ENCODE results near the gene PRDX2. TPM values are rescaled to one million over a fixed set of nuclear protein-coding genes. Genes with fewer than 3 reads are reported as not detected.

PRDX2 gene
- total RNA-seq, 4 donors from 2014 or later = 357 to 551 (median 406) TPM

DNA sequence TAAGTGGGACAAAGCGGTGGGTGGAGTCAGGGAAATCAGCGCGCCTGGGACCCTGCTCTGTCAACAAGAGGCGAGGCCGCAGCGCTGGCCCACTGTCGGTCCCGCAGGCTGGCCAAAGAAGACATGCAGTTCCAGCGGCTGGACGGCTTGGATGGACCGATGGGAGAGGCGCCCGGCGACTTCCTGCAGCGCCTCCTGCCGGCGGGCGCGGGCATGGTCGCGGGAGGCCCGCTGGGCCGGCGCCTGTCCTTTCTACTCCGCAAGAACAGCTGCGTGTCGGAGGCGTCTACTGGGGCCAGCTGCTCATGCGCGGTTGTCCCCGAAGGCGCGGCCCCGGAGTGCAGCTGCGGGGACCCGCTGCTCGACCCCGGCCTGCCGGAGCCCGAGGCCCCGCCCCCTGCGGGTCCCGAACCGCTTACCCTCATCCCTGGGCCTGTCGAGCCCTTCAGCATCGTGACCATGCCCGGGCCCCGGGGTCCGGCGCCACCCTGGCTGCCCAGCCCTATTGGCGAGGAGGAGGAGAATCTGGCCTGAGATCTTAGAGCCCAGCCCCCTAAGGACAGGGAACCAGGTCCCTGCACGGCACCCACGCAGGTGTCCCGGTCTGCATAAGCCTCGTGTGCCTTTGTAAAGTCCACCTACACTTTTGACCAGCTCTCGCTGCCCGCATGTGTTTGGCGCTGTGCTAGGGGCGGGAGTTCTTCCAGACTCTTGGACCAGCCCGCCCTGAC is 43.9 kb downstream of the PRDX2 start:
- in situ Hi-C loops (cut with MboI; ENCODE audit: low sequenced_read_pairs in 4 of 4) = loop anchor here in 1 of 4 donors (5.0 kb wide), 1 partner anchor 90 kb away; no protein-coding TSS in a partner anchor

DNA sequence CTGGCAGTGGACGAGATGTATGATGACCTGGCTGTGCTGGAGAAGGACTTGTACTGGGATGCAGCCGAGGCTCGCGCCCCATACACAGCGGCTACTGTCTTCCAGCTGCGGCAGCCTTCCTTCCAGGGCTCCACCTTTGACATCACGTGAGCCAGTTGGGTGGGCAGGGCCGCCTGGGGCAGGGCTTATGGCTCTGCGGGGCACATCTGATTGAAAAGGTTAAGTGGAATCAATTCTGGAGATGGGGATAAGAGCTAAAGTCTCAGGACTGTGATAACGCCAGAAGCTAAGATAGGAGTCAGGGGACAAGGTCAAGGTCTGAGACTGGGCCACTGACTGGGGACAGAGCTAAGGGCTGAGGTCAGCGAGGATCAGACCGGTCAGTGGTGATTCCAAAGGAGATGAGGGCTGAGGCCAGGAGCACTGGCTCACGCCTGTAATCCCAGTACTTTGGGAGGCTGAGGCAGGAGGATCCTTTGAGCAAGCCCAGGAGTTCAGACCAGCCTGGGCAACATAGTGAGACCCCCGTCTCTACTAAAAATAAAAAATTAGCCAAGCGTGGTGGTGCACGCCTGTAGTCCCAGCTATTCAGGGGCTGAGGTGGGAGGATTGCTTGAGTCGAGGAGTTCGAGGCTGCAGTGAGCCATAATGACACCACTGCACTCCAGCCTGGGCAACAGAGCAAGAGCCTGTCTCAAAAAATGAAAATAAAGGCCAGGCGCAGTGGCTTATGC is 45.3 kb downstream of the PRDX2 start:
- H3K4me3 ChIP-seq = no peak overlapping the region
- ATAC-seq (no peak), DNase-seq (no peak)
- no peak for TF ChIP-seq CTCF (IDR thresholded peaks at IDR 0.05 in 4 of 5, conservative IDR thresholded peaks at IDR 0.05 in 1 of 5)
- TF ChIP-seq POLR2A (IDR thresholded peaks at IDR 0.05) = no peak
- peaks cover 5 to 7% (median 7%) of the 10 kb centered on the region in 3 donors for H3K27me3 ChIP-seq
- peaks cover 8% of the 10 kb centered on the region in 2 donors for H3K4me1 ChIP-seq
- H3K27ac ChIP-seq = no peak overlapping the region
- no peaks in the 10 kb centered on the region for H3K36me3 ChIP-seq
- intact Hi-C loops (cut with DNase I; ENCODE audit: low total_unique reads) = loop anchor here (5.0 kb wide), 1 partner anchor 44 kb away; no protein-coding TSS in a partner anchor
- no peaks in the 10 kb centered on the region for H3K9me3 ChIP-seq
- in situ Hi-C loops (cut with MboI; ENCODE audit: low sequenced_read_pairs in 4 of 4) = loop anchor here in 1 of 4 donors (5.0 kb wide), 1 partner anchor 91 kb away; no protein-coding TSS in a partner anchor

More for the DNA sequence above, 43.9 kb downstream of the PRDX2 start:
- intact Hi-C loops (cut with DNase I; ENCODE audit: low total_unique reads) = loop anchor here (5.0 kb wide), 1 partner anchor 45 kb away; no protein-coding TSS in a partner anchor
- Histone ChIP-seq H3K4me1 (peaks cover 8% of the 10 kb centered on the region in 2 donors), H3K27ac (peak overlapping the region in 3 of 4 donors; percentile 11 to 58 (median 57)), H3K27me3 (peaks cover 0 to 4% (median 0%) of the 10 kb centered on the region in 3 donors), H3K36me3 (no peaks in the 10 kb centered on the region), H3K4me3 (peak overlapping the region; percentile 24 to 53 (median 46)), H3K9me3 (no peaks in the 10 kb centered on the region)
- ATAC-seq = peak; percentile 60 to 83
- TF ChIP-seq POLR2A (IDR thresholded peaks at IDR 0.05) (no peak), CTCF (IDR thresholded peaks at IDR 0.05 in 4 of 5, conservative IDR thresholded peaks at IDR 0.05 in 1 of 5) (peak; percentile 78 to 92 (median 83))
- peak in 1 of 2 donors; percentile 70 for DNase-seq

- no peaks in the 10 kb centered on the region for H3K9me3 ChIP-seq
- intact Hi-C loops (cut with DNase I; ENCODE audit: low total_unique reads) = loop anchor here (5.0 kb wide), 1 partner anchor 42 kb away; no protein-coding TSS in a partner anchor
- no peak for DNase-seq
- H3K27ac ChIP-seq = no peak overlapping the region
- peaks cover 8 to 11% of the 10 kb centered on the region in 2 donors for H3K4me1 ChIP-seq
- peaks cover 15 to 18% (median 16%) of the 10 kb centered on the region in 3 donors for H3K27me3 ChIP-seq
- H3K4me3 ChIP-seq = no peak overlapping the region
- TF ChIP-seq POLR2A (IDR thresholded peaks at IDR 0.05) (no peak), CTCF (IDR thresholded peaks at IDR 0.05 in 4 of 5, conservative IDR thresholded peaks at IDR 0.05 in 1 of 5) (no peak)
- ATAC-seq = no peak
- H3K36me3 ChIP-seq = no peaks in the 10 kb centered on the region
- in situ Hi-C loops (cut with MboI; ENCODE audit: low sequenced_read_pairs in 4 of 4) = loop anchor here in 1 of 4 donors (5.0 kb wide), 1 partner anchor 93 kb away; no protein-coding TSS in a partner anchor
Observed at GRCh38 chr19:12754465-12755196, 47.0 kb downstream of the PRDX2 start.

DNA sequence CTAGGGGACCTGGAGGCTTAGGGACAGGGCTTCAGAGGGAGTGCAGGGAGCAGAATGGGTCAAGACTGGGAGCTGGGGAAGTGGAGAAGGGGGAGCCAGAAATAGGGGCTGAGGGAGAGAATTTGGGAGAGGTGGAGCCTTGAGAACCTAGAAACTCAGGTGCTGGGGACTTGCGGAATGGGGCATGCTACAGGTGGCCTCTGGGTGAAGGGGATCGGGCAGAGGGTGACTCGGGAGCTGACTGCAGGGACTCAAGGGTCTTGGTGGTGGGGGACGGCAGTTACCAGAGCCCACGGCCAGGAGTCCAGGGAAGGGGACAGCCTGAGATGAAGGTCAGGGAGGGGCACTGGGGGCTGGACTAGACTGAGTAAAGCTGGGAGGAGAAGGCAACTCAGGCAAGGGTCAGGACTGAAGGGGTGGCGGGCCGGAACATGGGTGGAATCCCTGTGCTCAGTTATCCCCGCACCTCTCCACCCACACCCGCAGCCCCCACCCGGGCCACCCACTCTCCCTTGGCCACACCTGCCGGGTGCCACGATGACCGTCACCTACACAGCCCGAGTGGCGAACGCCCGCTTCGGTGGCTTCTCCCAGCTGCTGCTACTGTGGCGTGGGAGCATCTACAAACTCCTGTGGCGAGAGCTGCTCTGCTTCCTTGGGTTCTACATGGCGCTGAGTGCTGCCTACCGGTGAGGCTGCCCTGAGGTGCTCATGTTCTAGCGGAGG is 49.4 kb downstream of the PRDX2 start:
- DNase-seq = no peak
- Histone ChIP-seq H3K27ac (no peak overlapping the region), H3K36me3 (peaks cover 0 to 13% of the 10 kb centered on the region in 2 donors), H3K4me1 (peaks cover 1 to 3% of the 10 kb centered on the region in 2 donors), H3K4me3 (no peak overlapping the region), H3K27me3 (peaks cover 15 to 27% (median 18%) of the 10 kb centered on the region in 3 donors), H3K9me3 (no peaks in the 10 kb centered on the region)
- in situ Hi-C loops (cut with MboI; ENCODE audit: low sequenced_read_pairs in 4 of 4) (no loop called here), intact Hi-C loops (cut with DNase I; ENCODE audit: low total_unique reads) (no loop called here)
- no peak for ATAC-seq
- no peak for TF ChIP-seq CTCF (IDR thresholded peaks at IDR 0.05 in 4 of 5, conservative IDR thresholded peaks at IDR 0.05 in 1 of 5)

Measured in gastrocnemius medialis (tissue), 4 donors.